ENCODE results near the gene C3orf20.
A peak's percentile ranks its signal among the peaks of the same experiment; 100 is the strongest.
"Not testable (repeated sequence)": the region's sequence is repeated elsewhere in the genome, so short reads cannot be mapped to it uniquely, and the experiment has no call there.

The C3orf20 gene

DNA sequence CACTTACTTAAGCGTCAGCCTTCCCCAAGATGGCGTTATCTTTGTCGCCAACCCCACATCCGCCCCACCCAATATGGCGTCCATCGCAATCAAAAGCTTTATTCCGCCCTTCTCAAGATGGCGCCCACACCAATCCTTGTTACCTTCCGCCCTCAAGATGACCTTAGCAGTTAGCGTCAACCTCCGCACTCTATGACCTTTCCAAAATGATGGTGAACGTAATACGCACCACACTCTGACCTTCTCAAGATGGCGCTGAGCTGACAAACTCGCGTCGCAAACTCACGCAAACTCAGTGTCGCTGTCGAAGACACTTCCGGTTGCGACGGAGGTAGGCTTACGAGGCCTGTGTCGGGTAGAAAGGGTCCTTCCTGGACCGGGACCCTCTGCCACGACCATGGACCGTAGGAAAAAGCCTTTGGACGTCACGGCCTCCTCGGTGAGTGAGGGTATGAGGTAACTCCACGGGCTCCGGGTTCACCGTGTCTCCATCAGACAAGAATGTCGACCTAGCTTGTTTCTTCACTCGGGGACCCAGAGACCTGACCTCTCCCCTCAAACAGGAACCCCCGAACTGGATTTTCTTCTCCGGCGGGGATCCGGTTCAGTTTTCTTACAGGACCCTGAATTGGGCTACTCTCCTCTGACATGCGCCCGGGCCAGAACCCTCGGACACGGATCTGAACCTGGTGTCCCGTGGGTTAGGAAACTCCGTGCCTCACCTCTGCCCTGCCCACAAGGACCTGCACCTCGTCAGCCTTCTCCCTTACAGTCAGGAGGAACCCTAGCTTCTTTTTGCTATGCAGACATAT, 23.3 kb upstream of the C3orf20 start, which contains the start of gene CCDC174:
Gene CCDC174, plus strand, starts transcription at position 323 of the 812 bp plus-strand sequence. Its CDS starts 75 bp downstream, at position 398.
- DNase-seq, result peak; percentile 95 to 97

DNA sequence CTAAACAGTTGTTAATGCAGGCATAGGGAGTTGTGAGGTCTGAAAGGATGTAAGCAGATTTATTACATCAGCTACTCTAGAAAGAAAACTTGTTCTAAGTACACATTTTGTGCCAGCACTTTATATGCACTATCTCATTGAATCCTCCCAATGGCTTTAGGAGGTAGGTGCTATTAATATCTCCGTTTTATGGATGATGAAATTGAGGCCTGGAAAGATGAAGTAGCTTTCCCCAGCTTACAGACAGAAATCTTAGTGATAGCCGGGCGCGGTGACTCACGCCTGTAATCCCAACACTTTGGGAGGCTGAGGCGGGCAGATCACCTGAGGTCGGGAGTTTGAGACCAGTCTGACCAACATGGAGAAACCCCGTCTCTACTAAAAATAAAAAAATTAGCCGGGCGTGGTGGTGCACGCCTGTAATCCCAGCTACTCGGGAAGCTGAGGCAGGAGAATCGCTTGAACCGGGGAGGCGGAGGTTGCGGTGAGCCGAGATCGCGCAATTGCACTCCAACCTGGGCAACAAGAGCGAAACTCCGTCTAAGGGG, 22.5 kb upstream of the C3orf20 start:
- not testable (repeated sequence) for DNase-seq

DNA sequence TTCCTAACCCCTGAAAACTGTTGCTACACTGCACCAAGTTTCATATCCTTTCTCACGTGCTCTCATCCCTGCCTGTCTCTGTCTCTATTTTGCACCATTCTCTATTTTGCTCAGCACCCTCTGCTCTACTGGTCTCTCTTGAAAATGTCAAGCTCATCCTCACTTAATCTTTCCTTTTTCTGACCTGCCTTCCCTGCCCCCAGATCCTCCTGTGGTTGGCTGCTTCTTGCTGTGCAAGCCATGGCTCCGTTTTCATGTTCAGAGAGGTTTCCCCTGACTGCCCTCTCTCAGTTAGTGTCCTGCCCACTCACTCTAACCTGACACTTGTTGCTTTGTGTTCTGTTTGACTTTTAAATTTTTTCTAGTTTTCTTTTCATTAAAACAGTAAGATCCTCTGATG, 17.4 kb upstream of the C3orf20 start:
- no peak for DNase-seq

DNA sequence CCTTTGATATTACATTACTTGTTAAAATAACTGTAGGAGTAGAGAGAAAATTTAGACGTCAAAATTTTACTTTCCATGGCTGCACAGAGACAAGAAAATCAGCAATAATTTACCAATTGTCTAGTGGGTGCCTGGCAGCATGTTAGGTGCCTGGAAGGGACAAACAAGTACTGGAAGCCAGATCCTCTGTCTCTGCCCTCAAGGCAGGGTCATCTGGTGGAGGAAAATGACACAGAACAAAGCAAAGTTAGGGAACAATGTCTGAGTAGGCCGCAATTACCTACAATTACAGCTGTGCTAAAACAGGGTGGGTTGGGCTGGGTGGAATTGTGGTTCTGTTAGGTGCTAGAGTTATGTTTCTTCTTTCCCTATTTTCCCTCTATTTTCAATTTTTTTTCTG, 16.0 kb upstream of the C3orf20 start:
- DNase-seq, result no peak

DNA sequence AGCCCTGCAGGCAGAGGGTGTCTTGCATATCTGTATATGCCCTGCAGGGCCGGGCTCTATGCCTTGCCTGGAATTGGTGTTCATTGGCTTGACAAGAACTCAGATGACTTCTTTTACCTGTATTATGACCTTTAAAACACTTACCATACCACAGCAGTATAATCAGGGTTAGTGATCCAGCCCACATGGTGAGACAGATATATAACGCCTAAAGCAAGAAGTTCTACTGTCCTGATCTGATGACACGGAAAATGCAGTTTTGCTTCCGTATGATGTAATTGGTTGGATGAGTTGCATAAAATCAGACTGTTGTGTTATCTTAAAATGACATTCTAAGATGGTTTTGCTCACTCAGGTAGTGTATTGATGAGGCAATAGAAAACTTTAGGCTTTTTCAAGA, 14.0 kb upstream of the C3orf20 start:
- no peak for DNase-seq

DNA sequence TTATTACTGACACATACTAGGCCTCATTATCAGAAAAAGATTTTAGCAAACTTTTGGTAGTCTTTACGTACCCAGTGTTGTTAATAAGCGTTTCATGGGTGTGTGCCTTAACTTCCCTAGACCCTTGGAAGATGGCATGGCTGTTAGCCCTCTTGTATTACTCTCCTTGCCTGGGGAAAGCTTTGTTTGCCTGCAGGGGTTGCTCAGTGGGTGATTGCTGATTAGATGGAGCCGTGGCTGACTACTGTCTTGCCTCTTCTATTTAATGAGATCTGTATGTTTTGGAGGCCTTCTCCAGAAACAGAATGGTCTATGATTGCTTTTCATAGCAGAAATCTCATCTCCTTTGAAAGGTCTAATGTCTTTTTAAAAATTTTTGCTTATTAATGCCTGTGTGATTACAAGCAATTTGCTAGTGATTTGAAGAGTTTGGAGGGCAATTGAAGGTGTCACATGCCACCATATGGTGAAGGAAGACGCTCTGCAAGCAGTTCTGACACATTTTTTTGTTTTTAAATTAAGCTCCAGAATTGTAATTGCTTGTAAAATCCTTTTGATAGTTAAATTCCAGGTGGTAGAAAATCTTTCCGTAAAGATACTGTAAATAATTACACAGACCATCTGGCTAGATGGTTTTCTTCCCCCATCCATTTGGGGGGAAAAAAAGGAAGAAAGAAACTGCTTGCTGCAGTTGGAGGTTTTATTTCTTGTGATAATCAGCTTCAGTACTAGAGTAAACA, 11.4 kb upstream of the C3orf20 start:
- DNase-seq, result no peak

DNA sequence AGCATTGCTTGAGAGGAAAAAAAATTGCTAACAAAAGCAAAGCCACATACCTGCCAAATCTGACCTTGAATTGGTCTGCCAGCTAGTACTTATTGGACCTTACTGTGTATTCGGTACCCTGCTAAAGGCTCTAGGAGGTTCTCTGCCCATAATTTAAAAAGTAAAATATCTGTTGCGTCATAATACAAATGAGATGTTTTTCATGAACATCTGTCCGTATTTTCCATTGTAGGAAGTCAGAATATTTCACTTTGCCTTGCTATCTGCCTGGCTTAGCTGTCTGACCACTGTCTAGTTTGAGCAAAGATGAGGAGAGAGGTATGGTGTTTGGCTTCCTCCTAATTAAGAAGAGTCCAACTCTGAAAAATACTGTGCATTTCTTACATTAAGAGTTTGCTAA, 10.8 kb upstream of the C3orf20 start:
- no peak for DNase-seq

DNA sequence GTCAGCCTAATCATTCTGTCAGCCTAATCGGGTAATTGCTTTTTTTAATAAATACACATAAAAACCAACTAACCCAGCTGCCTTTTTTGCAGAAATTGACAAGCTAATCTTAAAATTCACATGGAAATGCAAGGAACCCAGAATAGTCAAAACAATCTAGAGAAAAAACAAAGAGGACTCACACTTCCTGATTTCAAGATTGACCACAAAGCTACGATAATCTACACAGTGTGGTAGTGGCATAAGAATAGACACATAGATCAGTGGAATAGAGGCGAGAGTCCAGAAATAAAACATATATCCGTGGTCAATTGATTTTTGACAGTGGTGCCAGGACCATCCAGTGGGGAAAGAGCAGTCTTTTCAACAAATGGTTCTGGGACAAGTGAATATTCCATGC, 2.4 kb upstream of the C3orf20 start:
- DNase-seq, result no peak

DNA sequence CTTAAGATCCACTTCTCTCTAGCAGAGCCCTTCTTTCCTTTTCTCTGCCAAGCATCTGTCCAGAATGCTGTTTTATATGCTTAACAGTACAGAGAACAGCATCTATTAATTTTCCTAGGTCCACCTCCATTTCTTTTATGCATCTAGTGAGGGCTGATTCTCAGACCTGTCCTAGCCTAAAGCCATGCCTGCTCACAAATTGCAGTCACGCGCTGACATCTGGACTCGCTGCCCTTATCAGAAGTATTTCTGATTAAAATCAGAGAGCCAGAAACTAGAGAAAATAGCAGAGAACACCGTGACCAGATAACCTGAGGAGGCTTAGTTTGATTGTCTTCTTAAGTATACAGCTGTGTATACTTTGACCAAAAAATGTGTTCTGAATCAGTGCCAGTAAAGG, 1.9 kb downstream of the C3orf20 start:
- no peak for DNase-seq

DNA sequence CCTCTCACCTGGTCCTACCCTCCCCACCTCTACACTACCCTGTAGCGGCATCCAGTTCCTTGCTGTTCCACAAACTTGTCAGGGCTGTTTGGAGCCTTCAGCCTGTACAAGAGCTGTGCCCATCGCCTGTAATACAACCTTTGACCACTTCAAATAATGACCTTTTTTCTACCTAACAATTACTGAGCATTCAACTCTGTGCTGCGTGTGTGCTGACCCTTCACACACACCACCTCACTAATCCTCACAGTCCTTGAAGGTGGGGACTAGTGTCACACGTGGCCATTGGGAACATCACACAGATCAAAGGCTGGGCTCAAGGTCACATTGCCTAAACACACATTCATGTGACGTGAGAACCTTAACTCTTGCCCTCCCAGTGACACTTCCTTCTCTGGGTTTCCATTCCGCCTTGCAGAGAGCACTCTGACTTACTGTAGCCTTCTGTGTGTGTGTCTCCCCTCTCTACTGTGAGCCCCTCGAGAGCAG, 3.1 kb downstream of the C3orf20 start:
- no peak for DNase-seq

DNA sequence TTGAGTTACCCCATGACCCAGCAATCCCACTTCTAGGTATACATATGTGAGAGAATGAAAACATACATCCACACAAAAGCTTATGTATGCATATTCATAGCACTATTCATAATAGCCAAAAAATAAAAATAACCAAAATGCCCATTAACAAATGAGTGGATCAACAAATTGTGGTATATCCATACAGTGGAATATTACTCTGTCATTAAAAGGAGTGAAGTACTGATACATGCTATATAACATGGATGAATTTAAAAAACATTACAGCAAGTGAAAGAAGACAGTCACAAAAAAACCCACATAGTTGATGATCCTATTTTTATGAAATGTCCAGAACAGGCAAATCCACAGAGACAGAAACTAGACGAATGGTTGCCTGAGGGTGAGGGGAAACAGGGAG, 5.2 kb downstream of the C3orf20 start:
- no peak for DNase-seq

DNA sequence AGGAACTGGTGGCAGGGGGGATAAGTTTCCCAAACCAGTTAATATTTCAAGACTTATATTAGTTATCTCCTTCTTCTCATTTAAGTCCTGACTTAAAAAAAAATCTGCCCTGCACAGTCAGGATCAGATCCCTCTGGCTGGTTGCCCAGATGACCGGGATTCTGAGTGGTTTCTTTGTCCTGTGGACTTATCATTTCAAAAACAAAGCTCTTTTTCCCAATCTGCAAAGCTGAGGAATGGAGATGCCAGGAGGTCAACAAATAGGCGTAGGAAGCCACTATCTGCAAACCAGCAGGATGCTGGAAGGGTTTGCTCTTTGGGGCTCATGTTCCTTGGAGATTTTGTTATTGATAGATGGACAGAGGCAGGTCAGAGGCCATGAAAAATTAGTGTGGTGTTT, 5.8 kb downstream of the C3orf20 start:
- no peak for DNase-seq

DNA sequence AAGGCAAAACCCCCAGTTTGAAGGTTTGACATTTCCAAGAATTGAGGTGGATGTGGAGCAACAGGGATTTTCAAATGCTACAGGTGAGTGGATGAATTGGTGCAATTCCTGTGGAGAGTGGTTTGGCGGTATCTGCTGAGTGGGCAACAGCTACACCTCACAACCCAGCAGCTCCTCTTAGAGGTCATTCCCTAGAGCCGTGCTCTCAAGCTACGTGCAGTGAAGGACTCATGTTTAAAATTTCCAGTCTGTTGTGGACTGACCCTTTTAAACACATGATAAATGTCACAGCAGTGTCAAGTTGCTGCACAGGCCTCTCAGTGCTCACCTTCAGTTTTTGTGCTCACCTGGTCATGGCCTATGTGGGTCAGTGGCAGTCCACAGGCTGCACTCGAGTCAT, 9.5 kb downstream of the C3orf20 start:
- DNase-seq, result no peak

DNA sequence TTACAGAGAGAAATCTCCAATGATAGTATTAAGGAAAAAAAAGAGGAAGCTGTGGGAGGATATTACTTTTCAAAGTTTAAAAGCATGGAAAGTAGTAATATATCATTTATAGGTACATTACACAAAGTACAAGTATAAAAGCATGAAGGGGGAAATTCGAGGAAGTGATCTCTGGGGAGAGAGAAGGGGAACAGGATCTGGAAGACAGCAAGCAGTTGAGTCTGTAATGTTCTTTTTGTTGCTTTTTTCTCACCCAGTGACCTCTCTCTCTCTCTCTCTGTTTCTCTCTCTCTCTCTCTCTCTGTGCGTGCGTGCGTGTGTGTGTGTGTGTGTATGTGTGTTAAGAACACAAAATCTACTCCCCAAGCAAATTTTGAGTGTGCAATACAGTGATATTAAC, 10.2 kb downstream of the C3orf20 start:
- no peak for DNase-seq

DNA sequence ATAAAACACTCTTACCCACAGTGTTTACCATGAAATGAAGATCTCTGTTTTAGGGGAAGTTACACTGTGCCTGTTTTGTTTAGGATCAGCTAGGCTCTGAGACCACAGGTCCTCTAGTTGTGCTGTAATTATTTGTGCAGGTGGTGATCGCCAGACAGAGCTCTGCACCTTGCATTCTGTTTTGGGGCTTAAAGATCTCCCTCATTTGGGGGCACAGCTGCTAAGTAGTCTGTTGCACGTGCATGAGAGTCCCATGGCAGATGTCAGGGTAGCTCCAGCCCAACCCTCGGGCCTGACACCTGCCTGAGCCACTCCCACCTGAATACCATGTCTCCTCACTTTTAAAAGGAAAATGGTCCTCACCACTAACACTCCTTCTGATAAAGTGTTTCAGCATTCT, 12.4 kb downstream of the C3orf20 start:
- DNase-seq, result no peak

DNA sequence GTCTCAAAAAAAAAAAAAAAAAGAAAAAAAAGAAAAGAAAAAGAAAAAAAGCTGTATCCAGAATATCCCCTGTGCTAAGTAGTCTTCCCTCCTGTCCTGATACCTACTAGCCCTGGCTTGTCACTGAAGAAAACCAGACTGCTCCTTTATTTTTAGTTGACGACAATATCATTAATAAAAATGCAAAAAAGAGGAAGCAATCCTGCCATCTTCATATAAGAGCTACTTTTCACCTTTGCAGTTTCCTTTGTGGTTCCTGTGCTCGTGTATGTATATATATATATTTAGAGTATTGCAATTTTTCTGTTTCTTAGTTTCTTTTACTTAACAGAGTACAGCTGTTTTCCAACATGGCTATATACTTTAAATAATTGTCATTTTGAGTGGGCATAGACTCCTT, 13.6 kb downstream of the C3orf20 start:
- no peak for DNase-seq

DNA sequence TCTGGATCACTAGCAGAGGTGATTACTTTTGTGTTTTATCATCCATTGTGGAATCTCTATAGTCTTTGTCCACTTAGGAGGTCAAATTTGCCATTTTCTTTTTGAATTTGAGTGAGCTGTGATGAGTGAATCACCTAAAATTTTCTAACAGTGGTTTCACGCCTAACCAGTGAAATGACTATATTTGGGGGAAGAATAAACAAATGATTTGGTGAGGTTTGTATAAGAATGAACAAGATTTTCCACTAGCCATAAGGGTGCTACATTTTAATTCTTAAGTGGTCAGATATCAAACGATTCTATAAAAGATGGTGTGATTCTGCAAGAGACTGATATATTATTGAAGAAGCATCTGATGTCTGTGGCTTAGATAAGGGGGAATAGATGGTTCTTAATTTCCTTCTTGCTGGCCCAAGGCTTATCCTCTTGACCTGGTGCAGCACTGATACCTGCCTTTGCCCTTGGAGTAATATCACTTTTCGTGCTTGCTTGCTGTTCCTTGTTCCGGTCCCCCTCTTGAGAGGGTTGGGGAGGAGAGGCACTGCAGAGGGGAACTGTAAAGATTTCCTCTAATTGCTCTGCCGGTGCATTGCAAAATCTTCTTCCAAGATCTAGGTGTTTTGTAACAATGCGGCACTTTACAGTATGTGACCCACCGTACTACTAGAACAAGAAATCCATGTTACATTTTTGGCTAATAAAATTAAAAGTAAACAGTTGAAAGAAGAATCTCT, 14.5 kb downstream of the C3orf20 start:
- DNase-seq, result no peak

DNA sequence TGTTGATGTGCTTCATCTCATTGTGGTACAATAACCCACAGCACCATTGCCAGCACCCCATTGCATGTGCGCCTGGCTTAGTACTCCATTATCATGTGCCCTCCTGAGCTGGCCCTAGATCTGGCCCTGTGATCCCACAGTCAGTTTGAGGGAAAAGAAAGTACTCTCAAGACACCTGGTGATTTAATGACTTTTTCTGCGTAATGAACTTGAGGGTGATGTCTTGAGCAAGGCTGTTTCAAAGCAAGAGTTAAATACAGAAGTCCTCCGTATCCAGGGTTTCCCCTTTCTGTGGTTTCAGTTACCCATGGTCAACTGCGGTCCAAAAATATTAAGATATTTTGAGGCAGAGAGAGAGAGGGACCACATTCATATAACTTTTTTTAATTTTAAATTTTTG, 16.3 kb downstream of the C3orf20 start:
- DNase-seq, result no peak

DNA sequence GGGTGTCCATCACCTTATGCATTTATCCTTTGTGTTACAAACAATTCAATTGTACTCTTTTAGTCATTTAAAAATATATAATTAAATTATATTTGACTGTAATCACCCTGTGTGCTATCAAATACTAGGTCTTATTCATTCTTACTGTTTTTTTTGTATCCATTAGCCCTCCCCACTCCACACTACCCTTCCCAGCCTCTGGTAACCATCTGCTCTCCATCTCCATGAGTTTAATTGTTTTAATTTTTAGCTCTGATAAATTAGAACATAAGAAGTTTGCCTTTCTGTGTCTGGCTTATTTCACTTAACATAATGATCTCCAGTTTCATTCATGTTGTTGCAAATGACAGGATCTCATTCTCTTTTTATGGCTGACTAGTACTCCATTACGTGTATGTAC, 16.8 kb downstream of the C3orf20 start:
- no peak for DNase-seq

DNA sequence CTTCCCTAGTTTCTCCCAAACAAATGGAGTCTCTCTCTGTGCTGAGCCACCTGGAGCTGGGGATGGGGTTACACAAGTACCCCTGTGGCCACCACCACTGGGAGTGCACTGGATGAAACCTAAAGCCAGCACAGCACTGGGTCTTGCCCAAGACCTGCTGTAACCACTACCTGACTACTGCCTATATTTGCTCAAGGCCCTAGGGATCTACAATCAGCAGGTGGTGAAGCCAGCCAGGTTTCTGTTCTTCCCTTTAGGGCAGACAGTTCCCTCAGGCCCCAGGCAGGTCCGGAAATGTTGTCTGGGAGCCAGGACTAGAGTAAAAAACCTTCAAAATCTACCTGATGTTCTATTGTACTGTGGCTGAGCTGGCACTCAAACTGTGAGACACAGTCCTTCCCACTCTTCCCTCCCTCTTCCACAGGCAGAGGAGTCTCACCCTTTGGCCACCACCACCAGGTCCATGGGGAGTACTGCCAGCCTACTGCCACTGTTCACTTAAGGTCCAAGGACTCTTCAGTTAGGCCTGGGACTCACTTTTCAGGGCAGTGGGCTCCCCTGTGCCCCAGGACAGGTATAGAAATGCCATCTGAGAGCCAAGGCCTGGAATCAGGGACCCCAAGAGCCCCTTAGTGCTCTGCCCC, 23.8 kb downstream of the C3orf20 start:
- DNase-seq, result no peak

DNA sequence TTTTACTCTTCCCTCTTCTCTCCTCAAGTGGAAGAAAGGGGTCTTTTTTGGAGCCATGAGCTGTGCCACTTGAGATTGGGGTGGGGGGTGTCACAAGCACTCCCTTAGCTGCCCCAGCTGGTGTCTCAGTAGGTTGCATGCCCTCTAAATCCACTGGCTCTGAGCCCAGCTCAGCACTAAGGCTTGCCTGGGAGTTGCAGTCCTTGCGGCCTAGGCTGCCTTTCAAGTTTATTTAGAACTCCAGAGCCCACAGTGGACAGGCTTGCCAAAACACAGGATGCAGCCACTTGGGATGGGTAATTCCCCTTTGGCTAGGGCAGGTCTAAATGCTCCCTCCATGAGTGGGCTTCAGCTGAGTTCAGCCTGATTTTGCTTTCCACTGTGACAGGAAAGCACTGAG, 24.7 kb downstream of the C3orf20 start:
- DNase-seq, result no peak

DNA sequence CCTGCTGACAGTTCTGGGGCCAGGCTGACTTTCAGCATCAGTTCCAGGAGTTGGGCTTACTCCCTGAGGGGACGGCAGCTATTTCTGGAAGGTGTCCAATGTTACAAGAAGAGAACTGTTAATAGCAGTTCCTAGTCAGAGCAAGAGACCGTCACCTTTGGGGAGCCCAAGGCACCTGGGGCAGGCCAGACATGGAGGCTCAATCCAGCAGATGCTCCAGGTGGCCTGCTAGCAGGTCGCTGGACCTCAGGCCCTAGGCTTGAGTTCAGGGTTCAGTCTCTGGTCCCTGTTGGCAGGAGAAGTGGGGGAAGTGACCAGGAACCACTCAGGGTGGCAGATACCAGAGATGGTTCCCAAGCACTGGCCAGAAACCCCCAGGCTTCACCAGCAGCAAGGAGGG, 25.9 kb downstream of the C3orf20 start:
- no peak for DNase-seq

DNA sequence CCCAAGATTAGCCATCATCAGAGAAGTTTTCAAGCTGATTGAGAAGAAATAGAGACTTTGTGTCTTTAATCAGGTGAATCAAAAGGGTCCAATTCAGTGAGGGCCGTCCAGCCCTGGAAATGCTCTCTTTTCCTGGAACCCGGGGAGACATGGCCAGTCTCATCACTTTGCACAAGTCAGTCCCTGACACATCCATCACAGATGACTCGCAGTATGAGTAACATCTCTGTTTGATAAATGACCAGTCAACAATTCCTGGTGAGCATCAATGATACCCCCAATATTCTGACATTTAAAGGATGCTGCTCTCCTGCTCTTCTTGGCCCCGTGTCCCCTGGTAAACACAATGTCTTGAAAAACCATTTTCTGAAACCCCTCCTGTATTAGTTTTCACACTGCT, 26.7 kb downstream of the C3orf20 start:
- DNase-seq, result no peak

Measured in activated T-cell treated with anti-CD3 and anti-CD28 coated beads, Interleukin-2, amount 50 U/mL, for 48 hours (primary cell).